Calu3 (cell line): ENCODE results near the gene ARHGAP31. TPM values are rescaled to one million over a fixed set of nuclear protein-coding genes. Genes with fewer than 3 reads are reported as not detected.

Experiments
- Bru-seq: library from RNA; stranded (reverse); fragments of 400-500 nt; gene quantifications from one replicate; lab custom pipeline; 2021; lab: Mats Ljungman, UMichigan
- BruChase-seq, 2 experiments: library from RNA; stranded (reverse); fragments of 400-500 nt; gene quantifications; one replicate each; lab custom pipeline; 2021; lab: Mats Ljungman, UMichigan
- BruUV-seq: library from RNA; stranded (reverse); fragments of 400-500 nt; replicated peaks from 2 replicates; lab custom pipeline; 2021; lab: Mats Ljungman, UMichigan
- CTCF ChIA-PET: fragments of 300-600 bp; sonication (Branson Sonifier 250); formaldehyde crosslinking; loops from one replicate; lab custom pipeline; 2022; ENCODE audit warnings: antibody characterized with exemption; lab: Charles Lee
- DNase-seq: peaks from one replicate; pipeline ENCODE4 v3.0.0; 2022
- H3K27ac Mint-ChIP-seq: one replicate; pipeline ENCODE4 v1.8.0; 2022; ENCODE audit warnings: mixed read lengths; ENCODE audit not compliant: unreplicated experiment
- H3K27me3 Mint-ChIP-seq: one replicate; pipeline ENCODE4 v1.8.0; 2022; ENCODE audit warnings: mixed read lengths; ENCODE audit not compliant: unreplicated experiment
- H3K36me3 Mint-ChIP-seq: one replicate; pipeline ENCODE4 v1.8.0; 2022; ENCODE audit warnings: mild to moderate bottlenecking, moderate library complexity, mixed read lengths; ENCODE audit not compliant: insufficient read depth, unreplicated experiment
- H3K4me1 Mint-ChIP-seq: one replicate; pipeline ENCODE4 v1.8.0; 2022; ENCODE audit warnings: mild to moderate bottlenecking, low read depth, mixed read lengths; ENCODE audit not compliant: unreplicated experiment
- H3K4me3 Mint-ChIP-seq: one replicate; pipeline ENCODE4 v1.8.0; 2022; ENCODE audit warnings: mild to moderate bottlenecking, low read depth, moderate library complexity, mixed read lengths; ENCODE audit not compliant: unreplicated experiment
- H3K9me3 Mint-ChIP-seq: one replicate; pipeline ENCODE4 v1.8.0; 2022; ENCODE audit warnings: low read depth, mixed read lengths; ENCODE audit not compliant: unreplicated experiment
- CTCF ChIP-seq: fragments of 200-600 bp; IDR thresholded peaks from one replicate; pipeline ENCODE4 v1.8.0; 2022; ENCODE audit warnings: antibody characterized with exemption; ENCODE audit not compliant: unreplicated experiment
- intact Hi-C: fragments of 100-400 bp; cut with micrococcal nuclease; formaldehyde crosslinking; loops from one replicate; pipeline ENCODE4 v1.10.0; 2022; ENCODE audit not compliant: unreplicated experiment
- long read RNA-seq: library from polyadenylated mRNA; stranded (forward); transcript quantifications from one replicate; pipeline ENCODE4 v2.0.0, GENCODE V29; 2022
- total RNA-seq: library from RNA; stranded (reverse); gene quantifications from 2 replicates; pipeline ENCODE4 v1.2.3, GENCODE V29; 2022

The ARHGAP31 gene
- total RNA-seq (0.07 and 0.52 TPM in 2 replicates), Bru-seq, nascent RNA (percentile 15 among the genes with signal in this experiment), BruChase-seq, experiment 1, labeled RNA remaining after a 6-hour chase (percentile 13 among the genes with signal in this experiment), BruChase-seq, experiment 2, labeled RNA remaining after a 2-hour chase (percentile 15 among the genes with signal in this experiment)
- long read RNA-seq = 0 reads

- Mint-ChIP-seq H3K27ac (no peak within 1 kb of the TSS), H3K36me3 (peaks cover 18% of the 10 kb centered on the region), H3K9me3 (no peaks in the 10 kb centered on the region), H3K27me3 (peaks cover 27% of the 10 kb centered on the region), H3K4me1 (peaks cover 15% of the 10 kb centered on the region), H3K4me3 (peak within 1 kb of the TSS; percentile 81)
- no peak for TF ChIP-seq CTCF
- intact Hi-C loops = no loop called here
- peak; percentile 32 for DNase-seq
- no TSS peak for BruUV-seq
- CTCF ChIA-PET = no interaction called here
Observed at GRCh38 chr3:119293871-119294695, at the start of gene ARHGAP31. Gene ARHGAP31, plus strand, starts transcription at chr3:119294383. Its CDS starts 522 bp downstream, at chr3:119294905.

GRCh38 chr3:119245778-119246177, 48.4 kb upstream of the ARHGAP31 start:
- Mint-ChIP-seq H3K4me3 (no peak overlapping the region), H3K9me3 (no peaks in the 10 kb centered on the region), H3K36me3 (peaks cover 1% of the 10 kb centered on the region), H3K27ac (no peak overlapping the region), H3K27me3 (no peaks in the 10 kb centered on the region), H3K4me1 (no peaks in the 10 kb centered on the region)
- CTCF ChIA-PET = interaction anchor here (0.6 to 1.1 kb wide), 2 partner anchors 45 to 58 kb away, joined by 3 to 4 read pairs; no protein-coding TSS in a partner anchor
- no peak for TF ChIP-seq CTCF
- no TSS peak for BruUV-seq
- intact Hi-C loops = no loop called here
- no peak for DNase-seq

- no peak for TF ChIP-seq CTCF
- no peak for DNase-seq
- CTCF ChIA-PET = no interaction called here
- no peak overlapping the region for H3K4me3 Mint-ChIP-seq
- no peak overlapping the region for H3K27ac Mint-ChIP-seq
- H3K9me3 Mint-ChIP-seq = peaks cover 2% of the 10 kb centered on the region
- no TSS peak for BruUV-seq
- no peaks in the 10 kb centered on the region for H3K27me3 Mint-ChIP-seq
- H3K36me3 Mint-ChIP-seq = peaks cover 8% of the 10 kb centered on the region
- intact Hi-C loops = no loop called here
- H3K4me1 Mint-ChIP-seq = peaks cover 19% of the 10 kb centered on the region
Observed at GRCh38 chr3:119255214-119255613, 39.0 kb upstream of the ARHGAP31 start.

GRCh38 chr3:119257111-119257510, 37.1 kb upstream of the ARHGAP31 start:
- intact Hi-C loops = no loop called here
- no TSS peak for BruUV-seq
- no peaks in the 10 kb centered on the region for H3K27me3 Mint-ChIP-seq
- H3K27ac Mint-ChIP-seq = peak overlapping the region; percentile 81
- H3K36me3 Mint-ChIP-seq = peaks cover 8% of the 10 kb centered on the region
- peaks cover 19% of the 10 kb centered on the region for H3K4me1 Mint-ChIP-seq
- H3K9me3 Mint-ChIP-seq = peaks cover 2% of the 10 kb centered on the region
- H3K4me3 Mint-ChIP-seq = no peak overlapping the region
- no peak for TF ChIP-seq CTCF
- CTCF ChIA-PET = interaction anchor here (1.0 to 2.1 kb wide), 2 partner anchors 11 to 16 kb away, joined by 3 to 9 read pairs; partner anchors contain the start of gene B4GALT4
- DNase-seq = no peak
